Kidney (tissue), 14 donors: ENCODE data around the gene TFDP1. TPM values are rescaled to one million over a fixed set of nuclear protein-coding genes. Genes with fewer than 3 reads are reported as not detected.
A peak's percentile ranks its signal among the peaks of the same experiment; 100 is the strongest.

Experiments used
- DNase-seq, 5 donors: peaks; one replicate each; pipeline ENCODE4 v3.0.0-alpha.2; 2013 to 2020
- FAIRE-seq: peaks from 2 replicates; lab custom pipeline; 2012; peaks lifted over from hg19 to GRCh38; lab: Jason Lieb, UNC
- H3K27ac ChIP-seq, 2 donors: one replicate each; pipeline ENCODE4 v1.7.0; 2013; ENCODE audit warnings: low read depth in 2 of 2, low read length in 2 of 2, inconsistent platforms in 1 of 2
- H3K27me3 ChIP-seq: one replicate; pipeline ENCODE4 v1.7.1; 2013; ENCODE audit warnings: low read length, inconsistent platforms; ENCODE audit not compliant: control insufficient read depth, insufficient read depth
- H3K36me3 ChIP-seq, 3 donors: one replicate each; pipeline versions ENCODE4 v1.7.0 to v1.7.1; 2013; ENCODE audit warnings: low read length in 3 of 3, control low read depth in 1 of 3, inconsistent platforms in 1 of 3; ENCODE audit not compliant: insufficient read depth in 3 of 3, control insufficient read depth in 2 of 3
- H3K4me1 ChIP-seq, 3 donors: one replicate each; pipeline versions ENCODE4 v1.7.0 to v1.7.1; 2013; ENCODE audit warnings: low read length in 3 of 3, inconsistent platforms in 1 of 3, low read depth in 1 of 3; ENCODE audit not compliant: control insufficient read depth in 2 of 3, insufficient read depth in 2 of 3
- H3K4me3 ChIP-seq, 3 donors: one replicate each; pipeline versions ENCODE4 v1.7.0 to v1.8.1; 2013; ENCODE audit warnings: low read length in 3 of 3, control low read depth in 1 of 3, inconsistent platforms in 1 of 3
- H3K9ac ChIP-seq, 3 donors: one replicate each; pipeline versions ENCODE4 v1.7.0 to v1.7.1; 2013; ENCODE audit warnings: low read length in 3 of 3, control low read depth in 1 of 3, inconsistent platforms in 1 of 3
- H3K9me3 ChIP-seq, 3 donors: one replicate each; pipeline versions ENCODE4 v1.7.0 to v1.7.1; 2013; ENCODE audit warnings: low read length in 3 of 3, control low read depth in 1 of 3, inconsistent platforms in 1 of 3; ENCODE audit not compliant: control insufficient read depth in 2 of 3, insufficient read depth in 1 of 3
- intact Hi-C: fragments of 100-400 bp; cut with DNase I; formaldehyde crosslinking; loops from one replicate; pipeline ENCODE4 v1.11.1; 2022
- polyA plus RNA-seq: library from polyadenylated mRNA; stranded (reverse); fragments of 350-450 nt; fragmentation: Illumina TruSeq; extraction: RNeasy Lipid Tissue Mini Kit (QIAGEN cat#74804); gene quantifications from one replicate; pipeline ENCODE4 v1.2.3, GENCODE V29; 2014; ENCODE audit warnings: low read depth, low replicate concordance; ENCODE audit not compliant: insufficient read depth
- total RNA-seq: library from RNA; stranded (reverse); fragmentation: NEBNext Ultra II Directional; extraction: Animal tissue kit (Norgen Biotek cat#: 25700); gene quantifications from one replicate; pipeline ENCODE4 v1.2.1, GENCODE V29; 2021
- TF ChIP-seq, protein P1 (sequence below): IDR thresholded peaks from 3 replicates; pipeline ENCODE4 v1.5.1; 2012; ENCODE audit warnings: mild to moderate bottlenecking, moderate library complexity, borderline replicate concordance; ENCODE audit not compliant: insufficient read depth; ENCODE audit errors: extremely low read depth
- donor health status: control.
- donor health status: control.
- donor health status: control.
- donor health status: control.
- donor health status: control.
- donor health status: DM: yes; HTN: yes; CAD: no.
- donor health status: Normal renal cell carcinoma (clear cell type).

Gene TFDP1
- total and polyA plus RNA-seq, 2 donors from 2014 or later, result 33.8 to 46.9 TPM

GRCh38 chr13:113669231-113669754 lies 84.7 kb downstream of the TFDP1 start:
- peak in 2 of 5 donors; percentile 34 to 66 for DNase-seq
- no peak for FAIRE-seq

DNA sequence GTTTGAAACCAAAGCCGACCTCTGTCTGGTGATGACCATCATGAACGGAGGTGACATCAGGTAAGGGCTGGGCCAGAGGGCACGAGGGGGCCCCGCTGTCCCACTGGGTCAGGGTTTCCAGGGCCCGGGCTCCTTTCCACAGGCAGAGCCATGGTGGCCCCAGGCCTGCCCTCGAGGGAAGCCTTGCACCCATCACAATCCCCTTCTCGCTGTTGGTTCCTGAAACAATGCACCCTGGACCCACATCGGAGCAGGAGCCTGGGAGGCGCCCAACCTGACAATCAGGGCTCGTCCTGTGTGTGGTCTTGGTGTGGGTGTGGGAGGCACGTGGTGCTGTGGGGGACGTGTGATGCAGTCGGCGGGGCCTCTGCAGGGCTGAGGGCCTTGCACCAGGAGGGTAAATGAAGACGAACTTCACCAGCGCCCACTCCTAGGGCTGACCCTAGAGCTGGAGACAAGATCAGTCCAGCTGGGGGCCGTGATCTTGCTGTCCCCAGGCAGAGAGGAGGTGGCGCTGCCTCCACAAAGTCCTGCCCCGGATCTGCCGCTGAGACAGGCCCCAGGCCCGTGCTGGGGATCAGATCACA lies 85.3 kb downstream of the TFDP1 start:
- peak in 2 of 5 donors; percentile 47 to 73 for DNase-seq
- TF ChIP-seq, protein P1, sequence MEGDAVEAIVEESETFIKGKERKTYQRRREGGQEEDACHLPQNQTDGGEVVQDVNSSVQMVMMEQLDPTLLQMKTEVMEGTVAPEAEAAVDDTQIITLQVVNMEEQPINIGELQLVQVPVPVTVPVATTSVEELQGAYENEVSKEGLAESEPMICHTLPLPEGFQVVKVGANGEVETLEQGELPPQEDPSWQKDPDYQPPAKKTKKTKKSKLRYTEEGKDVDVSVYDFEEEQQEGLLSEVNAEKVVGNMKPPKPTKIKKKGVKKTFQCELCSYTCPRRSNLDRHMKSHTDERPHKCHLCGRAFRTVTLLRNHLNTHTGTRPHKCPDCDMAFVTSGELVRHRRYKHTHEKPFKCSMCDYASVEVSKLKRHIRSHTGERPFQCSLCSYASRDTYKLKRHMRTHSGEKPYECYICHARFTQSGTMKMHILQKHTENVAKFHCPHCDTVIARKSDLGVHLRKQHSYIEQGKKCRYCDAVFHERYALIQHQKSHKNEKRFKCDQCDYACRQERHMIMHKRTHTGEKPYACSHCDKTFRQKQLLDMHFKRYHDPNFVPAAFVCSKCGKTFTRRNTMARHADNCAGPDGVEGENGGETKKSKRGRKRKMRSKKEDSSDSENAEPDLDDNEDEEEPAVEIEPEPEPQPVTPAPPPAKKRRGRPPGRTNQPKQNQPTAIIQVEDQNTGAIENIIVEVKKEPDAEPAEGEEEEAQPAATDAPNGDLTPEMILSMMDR, result no peak
- intact Hi-C loops, result no loop called here
- FAIRE-seq, result no peak
- no peaks in the 10 kb centered on the region for H3K27me3 ChIP-seq
- no peaks in the 10 kb centered on the region for H3K4me1 ChIP-seq
- no peak overlapping the region for H3K27ac ChIP-seq
- no peak overlapping the region for H3K4me3 ChIP-seq
- H3K36me3 ChIP-seq, result no peaks in the 10 kb centered on the region
- peaks cover 0 to 3% (median 0%) of the 10 kb centered on the region in 3 donors for H3K9me3 ChIP-seq
- H3K9ac ChIP-seq, result no peak overlapping the region

More at GRCh38 chr13:113669231-113669754, 84.7 kb downstream of the TFDP1 start:
- Histone ChIP-seq H3K4me3 (no peak overlapping the region), H3K27ac (no peak overlapping the region), H3K9me3 (peaks cover 0 to 3% (median 0%) of the 10 kb centered on the region in 3 donors), H3K9ac (no peak overlapping the region), H3K4me1 (peaks cover 0 to 2% (median 0%) of the 10 kb centered on the region in 3 donors), H3K27me3 (no peaks in the 10 kb centered on the region), H3K36me3 (no peaks in the 10 kb centered on the region)
- TF ChIP-seq, protein P1, result no peak
- intact Hi-C loops, result no loop called here

- intact Hi-C loops, result no loop called here
- Histone ChIP-seq H3K9ac (no peak overlapping the region), H3K4me3 (no peak overlapping the region), H3K27me3 (no peaks in the 10 kb centered on the region), H3K4me1 (no peaks in the 10 kb centered on the region), H3K36me3 (no peaks in the 10 kb centered on the region), H3K27ac (no peak overlapping the region), H3K9me3 (peaks cover 0 to 3% (median 0%) of the 10 kb centered on the region in 3 donors)
- peak in 2 of 5 donors; percentile 27 to 45 for DNase-seq
- TF ChIP-seq, protein P1, result no peak
- FAIRE-seq, result no peak
Observed at GRCh38 chr13:113670541-113670940, 86.0 kb downstream of the TFDP1 start.
